VCaP (cell line): ENCODE results near the gene RNF166.

Experiments
- H3K27ac ChIP-seq: fragments of 450-650 bp; 2 replicates; pipeline ENCODE4 v1.5.1; 2017
- CTCF ChIP-seq: fragments of 450-650 bp; conservative IDR thresholded peaks from 2 replicates; pipeline ENCODE4 v1.5.1; 2017; ENCODE audit warnings: mild to moderate bottlenecking, moderate library complexity

The RNF166 gene

GRCh38 chr16:88693420-88694177 lies 12.6 kb downstream of the RNF166 start:
- TF ChIP-seq CTCF: no peak
- no peak overlapping the region for H3K27ac ChIP-seq

GRCh38 chr16:88692861-88693260 lies 13.3 kb downstream of the RNF166 start:
- TF ChIP-seq CTCF: no peak
- H3K27ac ChIP-seq: no peak overlapping the region

- no peak for TF ChIP-seq CTCF
- no peak overlapping the region for H3K27ac ChIP-seq
These were observed 14.2 kb downstream of the RNF166 start for GRCh38 chr16:88691924-88692560.

GRCh38 chr16:88691129-88691813 lies 14.9 kb downstream of the RNF166 start:
- no peak for TF ChIP-seq CTCF
- no peak overlapping the region for H3K27ac ChIP-seq

GRCh38 chr16:88690341-88691128 lies 15.7 kb downstream of the RNF166 start:
- H3K27ac ChIP-seq: no peak overlapping the region
- TF ChIP-seq CTCF: no peak

- peak overlapping the region; percentile 37 for H3K27ac ChIP-seq
- TF ChIP-seq CTCF: no peak
These were observed 18.0 kb downstream of the RNF166 start for GRCh38 chr16:88688013-88688778.
